IMR-90 (cell line): Measurements from ENCODE around the gene DZIP1L. TPM values are rescaled to one million over a fixed set of nuclear protein-coding genes. Genes with fewer than 3 reads are reported as not detected.

ENCODE experiments used
- ATAC-seq: fragments of 200-7000 bp; cut with Tn5 transposase; 2 replicates; pipeline ENCODE4 v1.9.1; 2020; ENCODE audit warnings: low read depth, mild to moderate bottlenecking, moderate library complexity
- BruUV-seq: library from RNA; stranded (reverse); fragments of 400-500 nt; replicated peaks from 2 replicates; lab custom pipeline; 2021; lab: Mats Ljungman, UMichigan
- CTCF ChIA-PET: fragments of 300-600 bp; formaldehyde crosslinking; extraction: SDS; loops from one replicate; lab custom pipeline; 2021; ENCODE audit warnings: antibody characterized with exemption; lab: Yijun Ruan, JAX
- POLR2A ChIA-PET: fragments of 300-600 bp; sonication (Branson Sonifier 250); formaldehyde crosslinking; loops from one replicate; lab custom pipeline; 2022; ENCODE audit warnings: antibody characterized with exemption; ENCODE audit not compliant: unreplicated experiment; lab: Charles Lee
- DNase-seq: peaks from one replicate; pipeline ENCODE4 v3.0.0; 2013
- H2AFZ ChIP-seq: replicated peaks from 2 replicates; pipeline ENCODE3; 2013; ENCODE audit warnings: low read length, mild to moderate bottlenecking; ENCODE audit not compliant: poor library complexity
- H2AK5ac ChIP-seq: 2 replicates; pipeline ENCODE4 v1.6.1; 2013; ENCODE audit warnings: low read depth, low read length, inconsistent platforms
- H2AK9ac ChIP-seq: replicated peaks from 2 replicates; pipeline ENCODE3; 2013; ENCODE audit warnings: mild to moderate bottlenecking, low read depth, low read length, moderate library complexity; ENCODE audit not compliant: poor library complexity
- H2BK120ac ChIP-seq: 2 replicates; pipeline ENCODE4 v1.6.1; 2013; ENCODE audit warnings: low read depth, low read length, inconsistent platforms
- H2BK15ac ChIP-seq: 3 replicates; pipeline ENCODE4 v1.6.1; 2013; ENCODE audit warnings: low read depth, low read length, inconsistent platforms
- H2BK20ac ChIP-seq: 2 replicates; pipeline ENCODE4 v1.6.1; 2013; ENCODE audit warnings: low read depth, mild to moderate bottlenecking, inconsistent platforms, low read length, moderate library complexity
- H2BK5ac ChIP-seq: 2 replicates; pipeline ENCODE4 v1.6.1; 2013; ENCODE audit warnings: mild to moderate bottlenecking, low read depth, low read length, inconsistent platforms; ENCODE audit not compliant: poor library complexity, severe bottlenecking
- H3K14ac ChIP-seq: replicated peaks from 2 replicates; pipeline ENCODE4 v1.6.1; 2013; ENCODE audit warnings: low read depth, low read length, inconsistent platforms
- H3K18ac ChIP-seq: 2 replicates; pipeline ENCODE4 v1.6.1; 2013; ENCODE audit warnings: low read depth, low read length, control low read depth
- H3K23ac ChIP-seq: 2 replicates; pipeline ENCODE4 v1.6.1; 2013; ENCODE audit warnings: low read depth, low read length, inconsistent platforms
- H3K27ac ChIP-seq: 2 replicates; pipeline ENCODE4 v1.5.1; 2013; ENCODE audit warnings: mild to moderate bottlenecking, control low read depth, low read length; ENCODE audit not compliant: insufficient read depth
- H3K27me3 ChIP-seq: 2 replicates; pipeline ENCODE4 v1.6.1; 2013; ENCODE audit warnings: low read length; ENCODE audit not compliant: control insufficient read depth, insufficient read depth
- H3K36me3 ChIP-seq: 2 replicates; pipeline ENCODE4 v1.6.1; 2013; ENCODE audit warnings: low read length, mixed read lengths; ENCODE audit not compliant: control insufficient read depth, insufficient read depth
- H3K4ac ChIP-seq: 2 replicates; pipeline ENCODE4 v1.6.1; 2013; ENCODE audit warnings: low read depth, low read length, inconsistent platforms
- H3K4me1 ChIP-seq: 2 replicates; pipeline ENCODE4 v1.6.1; 2013; ENCODE audit warnings: low read length, mixed read lengths; ENCODE audit not compliant: control insufficient read depth, insufficient read depth
- H3K4me2 ChIP-seq: 2 replicates; pipeline ENCODE4 v1.6.1; 2013; ENCODE audit warnings: low read depth, mild to moderate bottlenecking, control low read depth, low read length, moderate library complexity
- H3K4me3 ChIP-seq: 2 replicates; pipeline ENCODE4 v1.5.1; 2013; ENCODE audit warnings: low read depth, mild to moderate bottlenecking, control low read depth, low read length, moderate library complexity; ENCODE audit not compliant: insufficient read depth
- H3K56ac ChIP-seq: 2 replicates; pipeline ENCODE4 v1.6.1; 2013; ENCODE audit warnings: low read length, inconsistent platforms; ENCODE audit not compliant: insufficient read depth; ENCODE audit errors: extremely low read depth
- H3K79me1 ChIP-seq, 2 experiments: 2 replicates each; pipeline ENCODE4 v1.6.1; 2013; ENCODE audit warnings: low read length in 2 of 2, inconsistent platforms in 1 of 2, low read depth in 1 of 2
- H3K9ac ChIP-seq: 2 replicates; pipeline ENCODE4 v1.6.1; 2013; ENCODE audit warnings: low read depth, low read length, control low read depth
- H3K9me1 ChIP-seq: 2 replicates; pipeline ENCODE4 v1.6.1; 2013; ENCODE audit warnings: low read length, inconsistent platforms; ENCODE audit not compliant: insufficient read depth
- H3K9me3 ChIP-seq: 2 replicates; pipeline ENCODE4 v1.6.1; 2013; ENCODE audit warnings: low read length; ENCODE audit not compliant: control insufficient read depth, insufficient read depth
- H4K20me1 ChIP-seq: 2 replicates; pipeline ENCODE4 v1.6.1; 2013; ENCODE audit warnings: low read length, inconsistent platforms; ENCODE audit not compliant: insufficient read depth
- H4K5ac ChIP-seq: 2 replicates; pipeline ENCODE4 v1.6.1; 2013; ENCODE audit warnings: mild to moderate bottlenecking, low read depth, low read length, control low read depth
- H4K8ac ChIP-seq, 2 experiments: 2 replicates each; pipeline ENCODE4 v1.6.1; 2013; ENCODE audit warnings: low read depth in 2 of 2, low read length in 2 of 2, control low read depth in 1 of 2, inconsistent platforms in 1 of 2
- H4K91ac ChIP-seq: 2 replicates; pipeline ENCODE4 v1.6.1; 2013; ENCODE audit warnings: low read depth, low read length, inconsistent platforms; ENCODE audit not compliant: insufficient read depth
- BHLHE40 ChIP-seq: fragments of 150-350 bp; IDR thresholded peaks from 2 replicates; pipeline ENCODE4 v1.6.1; 2016; ENCODE audit warnings: mild to moderate bottlenecking, low read depth, low read length
- FOS ChIP-seq: fragments of 150-350 bp; IDR thresholded peaks from 2 replicates; pipeline ENCODE4 v1.6.1; 2016; ENCODE audit warnings: low read depth, low read length
- MAZ ChIP-seq: IDR thresholded peaks from 2 replicates; pipeline ENCODE4 v1.6.1; 2012; ENCODE audit warnings: low read depth, mild to moderate bottlenecking, low read length, improper control_type of control experiment, moderate library complexity, borderline replicate concordance
- WGBS, 2 experiments: methylation state at CpG; one replicate each; pipeline versions ENCODE4 v1.1.5 to v1.1.7; 2013; ENCODE audit warnings: missing lambda C conversion rate in 2 of 2; ENCODE audit not compliant: insufficient read length in 1 of 2; ENCODE audit errors: extremely low coverage in 2 of 2; 5-methylcytosine and 5-hydroxymethylcytosine counted together
- dilution Hi-C: fragments of 300-500 bp; cut with HindIII; formaldehyde crosslinking; loops from one replicate; pipeline ENCODE4 v1.14.3; 2018; ENCODE audit warnings: low sequenced_read_pairs; ENCODE audit not compliant: unreplicated experiment
- in situ Hi-C: fragments of 300-500 bp; cut with MboI; formaldehyde crosslinking; loops from 3 replicates; pipeline ENCODE4 v1.14.3; 2019; ENCODE audit warnings: low sequenced_read_pairs, inconsistent platforms, mixed read lengths
- intact Hi-C: fragments of 100-400 bp; cut with micrococcal nuclease; formaldehyde crosslinking; loops from 2 replicates; pipeline ENCODE4 v1.10.0; 2022
- polyA plus RNA-seq, 3 experiments: library from polyadenylated mRNA; depleted of rRNA; stranded (reverse); fragments of >200 nt; gene quantifications; 2 replicates each; pipeline ENCODE4 v1.2.3, GENCODE V29; 2012; ENCODE audit warnings: low replicate concordance in 1 of 3
- total RNA-seq: library from RNA; depleted of rRNA; stranded (reverse); fragments of >200 nt; gene quantifications from 2 replicates; pipeline ENCODE4 v1.2.3, GENCODE V29; 2012

The DZIP1L gene
- total and polyA plus RNA-seq, 2 of the 4 experiments (the other 2 are of a cell fraction) = 12.9 to 14.7 TPM

- H2BK5ac ChIP-seq = peak overlapping the region; percentile 86
- dilution Hi-C loops (no loop called here), intact Hi-C loops (loop anchor here (5.0 kb wide), 1 partner anchor 302 kb away; no protein-coding TSS in a partner anchor), in situ Hi-C loops (no loop called here)
- no peaks in the 10 kb centered on the region for H3K36me3 ChIP-seq
- peak overlapping the region; percentile 1 for H2AK9ac ChIP-seq
- ATAC-seq (peak; percentile 85), DNase-seq (peak; percentile 80)
- peak overlapping the region; percentile 69; the same call in 1 of the 2 replicates for H3K18ac ChIP-seq
- peak overlapping the region; percentile 57; the same call in 1 of the 2 replicates for H4K5ac ChIP-seq
- H3K4ac ChIP-seq = peak overlapping the region; percentile 19; the same call in 1 of the 2 replicates
- ChIA-PET CTCF (interaction anchor here (1.3 kb wide), 1 partner anchor 11 kb away, joined by 5 read pairs; no protein-coding TSS in a partner anchor), POLR2A (no interaction called here)
- peak overlapping the region; percentile 60; the same call in 1 of the 2 replicates for H3K4me2 ChIP-seq
- no peak overlapping the region for H2BK15ac ChIP-seq
- H4K20me1 ChIP-seq = no peaks in the 10 kb centered on the region
- WGBS, 2 experiments = 86% methylated on average over 4 of the region's 10 CpGs; no CpG with 5 or more reads in 1 of the 2 experiments
- H3K9ac ChIP-seq = no peak overlapping the region
- BruUV-seq = no TSS peak
- H2AFZ ChIP-seq = peak overlapping the region; percentile 3
- H4K8ac ChIP-seq = no peak overlapping the region
- no peak overlapping the region for H4K91ac ChIP-seq
- H3K9me3 ChIP-seq = no peaks in the 10 kb centered on the region; the same call in 1 of the 2 replicates
- H3K56ac ChIP-seq = no peak overlapping the region
- no peak overlapping the region for H3K14ac ChIP-seq
- no peaks in the 10 kb centered on the region; the same call in 1 of the 2 replicates for H3K27me3 ChIP-seq
- peak overlapping the region; percentile 74; the same call in 1 of the 2 replicates for H2AK5ac ChIP-seq
- no peaks in the 10 kb centered on the region for H3K79me1 ChIP-seq
- TF ChIP-seq MAZ (no peak), BHLHE40 (no peak), FOS (peak; percentile 72)
- H2BK20ac ChIP-seq = peak overlapping the region; percentile 33; the same call in 1 of the 2 replicates
- H3K4me3 ChIP-seq = no peak overlapping the region
- peak overlapping the region; percentile 43 for H3K27ac ChIP-seq
- peak overlapping the region; percentile 20; the same call in 1 of the 2 replicates for H2BK120ac ChIP-seq
- peaks cover 11% of the 10 kb centered on the region for H3K4me1 ChIP-seq
- peaks cover 6% of the 10 kb centered on the region for H3K9me1 ChIP-seq
- no peak overlapping the region for H3K23ac ChIP-seq
These were observed 9.4 kb upstream of the DZIP1L start for GRCh38 chr3:138124706-138125355.
